ENCODE results near the gene AP3D1. TPM values are rescaled to one million over a fixed set of nuclear protein-coding genes. Genes with fewer than 3 reads are reported as not detected.

The AP3D1 gene
- polyA plus RNA-seq, 2 donors, result 50.8 to 64.5 TPM

- Histone ChIP-seq H3K27ac (ENCODE audit: low read depth in 2 of 2, low read length in 1 of 2) (no peak overlapping the region), H3K9me3 (ENCODE audit: control insufficient read depth in 2 of 2, insufficient read depth in 1 of 2, low read depth in 1 of 2, low read length in 1 of 2) (no peaks in the 10 kb centered on the region), H3K4me1 (ENCODE audit: control insufficient read depth in 2 of 2, insufficient read depth in 2 of 2, low read length in 1 of 2) (no peaks in the 10 kb centered on the region), H3K27me3 (ENCODE audit: control insufficient read depth in 1 of 2, insufficient read depth in 2 of 2, low read length in 2 of 2) (no peaks in the 10 kb centered on the region), H3K36me3 (ENCODE audit: control insufficient read depth in 2 of 2, insufficient read depth in 2 of 2, low read length in 1 of 2) (peaks cover 13 to 29% of the 10 kb centered on the region in 2 donors), H3K4me3 (ENCODE audit: low read depth in 1 of 2, low read length in 2 of 2) (peak overlapping the region in 1 of 2 donors; percentile 3)
- 86 to 87% methylated on average over 19 of the region's 19 CpGs for WGBS, 2 donors
Measured at GRCh38 chr19:2070986-2071673, 80.2 kb downstream of the AP3D1 start.

GRCh38 chr19:2070436-2070827 is 80.9 kb downstream of the AP3D1 start:
- Histone ChIP-seq H3K36me3 (ENCODE audit: control insufficient read depth in 2 of 2, insufficient read depth in 2 of 2, low read length in 1 of 2) (peaks cover 10 to 26% of the 10 kb centered on the region in 2 donors), H3K27ac (ENCODE audit: low read depth in 2 of 2, low read length in 1 of 2) (no peak overlapping the region), H3K27me3 (ENCODE audit: control insufficient read depth in 1 of 2, insufficient read depth in 2 of 2, low read length in 2 of 2) (no peaks in the 10 kb centered on the region), H3K4me1 (ENCODE audit: control insufficient read depth in 2 of 2, insufficient read depth in 2 of 2, low read length in 1 of 2) (no peaks in the 10 kb centered on the region), H3K9me3 (ENCODE audit: control insufficient read depth in 2 of 2, insufficient read depth in 1 of 2, low read depth in 1 of 2, low read length in 1 of 2) (no peaks in the 10 kb centered on the region), H3K4me3 (ENCODE audit: low read depth in 1 of 2, low read length in 2 of 2) (no peak overlapping the region)
- WGBS, 2 donors, result 79 to 87% methylated on average over 10 of the region's 10 CpGs

GRCh38 chr19:2064788-2065524 is 86.4 kb downstream of the AP3D1 start:
- no peaks in the 10 kb centered on the region for H3K36me3 ChIP-seq (ENCODE audit: control insufficient read depth in 2 of 2, insufficient read depth in 2 of 2, low read length in 1 of 2)
- WGBS, 2 donors, result 69 to 75% methylated on average over 38 of the region's 38 CpGs
- H3K4me3 ChIP-seq (ENCODE audit: low read depth in 1 of 2, low read length in 2 of 2), result no peak overlapping the region

GRCh38 chr19:2064395-2064787 is 87.0 kb downstream of the AP3D1 start:
- H3K36me3 ChIP-seq (ENCODE audit: control insufficient read depth in 2 of 2, insufficient read depth in 2 of 2, low read length in 1 of 2), result no peaks in the 10 kb centered on the region
- H3K27me3 ChIP-seq (ENCODE audit: control insufficient read depth in 1 of 2, insufficient read depth in 2 of 2, low read length in 2 of 2), result no peaks in the 10 kb centered on the region
- WGBS, 2 donors, result 66 to 67% methylated on average over 12 to 13 of the region's 13 CpGs
- H3K27ac ChIP-seq (ENCODE audit: low read depth in 2 of 2, low read length in 1 of 2), result peak overlapping the region; percentile 48 to 52
- no peak overlapping the region for H3K4me3 ChIP-seq (ENCODE audit: low read depth in 1 of 2, low read length in 2 of 2)
- H3K9me3 ChIP-seq (ENCODE audit: control insufficient read depth in 2 of 2, insufficient read depth in 1 of 2, low read depth in 1 of 2, low read length in 1 of 2), result no peaks in the 10 kb centered on the region
- peaks cover 5 to 17% of the 10 kb centered on the region in 2 donors for H3K4me1 ChIP-seq (ENCODE audit: control insufficient read depth in 2 of 2, insufficient read depth in 2 of 2, low read length in 1 of 2)

More at GRCh38 chr19:2064788-2065524, 86.4 kb downstream of the AP3D1 start:
- H3K27ac ChIP-seq (ENCODE audit: low read depth in 2 of 2, low read length in 1 of 2), result peak overlapping the region; percentile 48 to 52
- peaks cover 3 to 11% of the 10 kb centered on the region in 2 donors for H3K4me1 ChIP-seq (ENCODE audit: control insufficient read depth in 2 of 2, insufficient read depth in 2 of 2, low read length in 1 of 2)
- H3K9me3 ChIP-seq (ENCODE audit: control insufficient read depth in 2 of 2, insufficient read depth in 1 of 2, low read depth in 1 of 2, low read length in 1 of 2), result no peaks in the 10 kb centered on the region
- H3K27me3 ChIP-seq (ENCODE audit: control insufficient read depth in 1 of 2, insufficient read depth in 2 of 2, low read length in 2 of 2), result no peaks in the 10 kb centered on the region

- H3K36me3 ChIP-seq (ENCODE audit: control insufficient read depth in 2 of 2, insufficient read depth in 2 of 2, low read length in 1 of 2), result no peaks in the 10 kb centered on the region
- no peak overlapping the region for H3K27ac ChIP-seq (ENCODE audit: low read depth in 2 of 2, low read length in 1 of 2)
- no peak overlapping the region for H3K4me3 ChIP-seq (ENCODE audit: low read depth in 1 of 2, low read length in 2 of 2)
- peaks cover 7 to 22% of the 10 kb centered on the region in 2 donors for H3K4me1 ChIP-seq (ENCODE audit: control insufficient read depth in 2 of 2, insufficient read depth in 2 of 2, low read length in 1 of 2)
- H3K27me3 ChIP-seq (ENCODE audit: control insufficient read depth in 1 of 2, insufficient read depth in 2 of 2, low read length in 2 of 2), result no peaks in the 10 kb centered on the region
- WGBS, 2 donors, result 81 to 84% methylated on average over 8 of the region's 8 CpGs
- H3K9me3 ChIP-seq (ENCODE audit: control insufficient read depth in 2 of 2, insufficient read depth in 1 of 2, low read depth in 1 of 2, low read length in 1 of 2), result no peaks in the 10 kb centered on the region
Measured at GRCh38 chr19:2063824-2064223, 87.5 kb downstream of the AP3D1 start.

GRCh38 chr19:2062770-2063169 is 88.6 kb downstream of the AP3D1 start:
- no peaks in the 10 kb centered on the region for H3K9me3 ChIP-seq (ENCODE audit: control insufficient read depth in 2 of 2, insufficient read depth in 1 of 2, low read depth in 1 of 2, low read length in 1 of 2)
- no peaks in the 10 kb centered on the region for H3K27me3 ChIP-seq (ENCODE audit: control insufficient read depth in 1 of 2, insufficient read depth in 2 of 2, low read length in 2 of 2)
- no peak overlapping the region for H3K4me3 ChIP-seq (ENCODE audit: low read depth in 1 of 2, low read length in 2 of 2)
- WGBS, 2 donors, result 88 to 92% methylated on average over 9 of the region's 9 CpGs
- no peak overlapping the region for H3K27ac ChIP-seq (ENCODE audit: low read depth in 2 of 2, low read length in 1 of 2)
- peaks cover 11 to 31% of the 10 kb centered on the region in 2 donors for H3K4me1 ChIP-seq (ENCODE audit: control insufficient read depth in 2 of 2, insufficient read depth in 2 of 2, low read length in 1 of 2)
- H3K36me3 ChIP-seq (ENCODE audit: control insufficient read depth in 2 of 2, insufficient read depth in 2 of 2, low read length in 1 of 2), result no peaks in the 10 kb centered on the region

GRCh38 chr19:2062389-2062729 is 89.0 kb downstream of the AP3D1 start:
- H3K4me1 ChIP-seq (ENCODE audit: control insufficient read depth in 2 of 2, insufficient read depth in 2 of 2, low read length in 1 of 2), result peaks cover 12 to 35% of the 10 kb centered on the region in 2 donors
- peak overlapping the region in 1 of 2 donors; percentile 93 for H3K27ac ChIP-seq (ENCODE audit: low read depth in 2 of 2, low read length in 1 of 2)
- WGBS, 2 donors, result 58 to 61% methylated on average over 10 of the region's 10 CpGs
- H3K27me3 ChIP-seq (ENCODE audit: control insufficient read depth in 1 of 2, insufficient read depth in 2 of 2, low read length in 2 of 2), result no peaks in the 10 kb centered on the region
- no peaks in the 10 kb centered on the region for H3K36me3 ChIP-seq (ENCODE audit: control insufficient read depth in 2 of 2, insufficient read depth in 2 of 2, low read length in 1 of 2)
- H3K9me3 ChIP-seq (ENCODE audit: control insufficient read depth in 2 of 2, insufficient read depth in 1 of 2, low read depth in 1 of 2, low read length in 1 of 2), result no peaks in the 10 kb centered on the region
- peak overlapping the region in 1 of 2 donors; percentile 72 for H3K4me3 ChIP-seq (ENCODE audit: low read depth in 1 of 2, low read length in 2 of 2)

GRCh38 chr19:2061495-2062388 is 89.6 kb downstream of the AP3D1 start:
- 3 to 4% methylated on average over 49 to 50 of the region's 50 CpGs for WGBS, 2 donors
- no peaks in the 10 kb centered on the region for H3K9me3 ChIP-seq (ENCODE audit: control insufficient read depth in 2 of 2, insufficient read depth in 1 of 2, low read depth in 1 of 2, low read length in 1 of 2)
- H3K4me1 ChIP-seq (ENCODE audit: control insufficient read depth in 2 of 2, insufficient read depth in 2 of 2, low read length in 1 of 2), result peaks cover 14 to 38% of the 10 kb centered on the region in 2 donors
- H3K27ac ChIP-seq (ENCODE audit: low read depth in 2 of 2, low read length in 1 of 2), result peak overlapping the region; percentile 99 to 100
- peak overlapping the region; percentile 68 to 72 for H3K4me3 ChIP-seq (ENCODE audit: low read depth in 1 of 2, low read length in 2 of 2)
- no peaks in the 10 kb centered on the region for H3K27me3 ChIP-seq (ENCODE audit: control insufficient read depth in 1 of 2, insufficient read depth in 2 of 2, low read length in 2 of 2)
- H3K36me3 ChIP-seq (ENCODE audit: control insufficient read depth in 2 of 2, insufficient read depth in 2 of 2, low read length in 1 of 2), result no peaks in the 10 kb centered on the region

GRCh38 chr19:2060884-2061494 is 90.4 kb downstream of the AP3D1 start:
- peak overlapping the region; percentile 99 to 100 for H3K27ac ChIP-seq (ENCODE audit: low read depth in 2 of 2, low read length in 1 of 2)
- WGBS, 2 donors, result 0% methylated on average over 32 to 55 of the region's 55 CpGs
- no peaks in the 10 kb centered on the region for H3K27me3 ChIP-seq (ENCODE audit: control insufficient read depth in 1 of 2, insufficient read depth in 2 of 2, low read length in 2 of 2)
- peaks cover 15 to 43% of the 10 kb centered on the region in 2 donors for H3K4me1 ChIP-seq (ENCODE audit: control insufficient read depth in 2 of 2, insufficient read depth in 2 of 2, low read length in 1 of 2)
- no peaks in the 10 kb centered on the region for H3K36me3 ChIP-seq (ENCODE audit: control insufficient read depth in 2 of 2, insufficient read depth in 2 of 2, low read length in 1 of 2)
- no peaks in the 10 kb centered on the region for H3K9me3 ChIP-seq (ENCODE audit: control insufficient read depth in 2 of 2, insufficient read depth in 1 of 2, low read depth in 1 of 2, low read length in 1 of 2)
- peak overlapping the region; percentile 66 to 68 for H3K4me3 ChIP-seq (ENCODE audit: low read depth in 1 of 2, low read length in 2 of 2)
